ENCODE measurements around the gene PRDM2.

Gene PRDM2

DNA sequence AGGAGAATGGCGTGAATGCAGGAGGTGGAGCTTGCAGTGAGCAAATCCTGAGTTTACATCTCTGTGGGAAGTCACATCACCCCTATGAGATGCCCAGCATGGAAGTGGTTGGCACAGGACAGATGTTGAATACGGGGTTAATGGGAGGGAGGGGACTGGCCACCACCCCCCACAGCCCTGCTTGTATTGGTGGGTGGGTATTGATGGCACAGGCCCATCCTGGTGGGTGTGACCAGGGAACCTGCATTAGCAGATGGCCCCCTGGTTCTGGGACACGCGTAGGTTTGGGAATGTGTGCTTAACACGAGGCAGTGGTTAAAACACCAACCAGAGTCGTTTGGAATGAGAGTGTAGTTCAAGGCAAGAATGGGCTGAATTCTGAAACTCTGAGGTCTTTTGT lies 117.9 kb downstream of the PRDM2 start:
- TF ChIP-seq, protein P1, sequence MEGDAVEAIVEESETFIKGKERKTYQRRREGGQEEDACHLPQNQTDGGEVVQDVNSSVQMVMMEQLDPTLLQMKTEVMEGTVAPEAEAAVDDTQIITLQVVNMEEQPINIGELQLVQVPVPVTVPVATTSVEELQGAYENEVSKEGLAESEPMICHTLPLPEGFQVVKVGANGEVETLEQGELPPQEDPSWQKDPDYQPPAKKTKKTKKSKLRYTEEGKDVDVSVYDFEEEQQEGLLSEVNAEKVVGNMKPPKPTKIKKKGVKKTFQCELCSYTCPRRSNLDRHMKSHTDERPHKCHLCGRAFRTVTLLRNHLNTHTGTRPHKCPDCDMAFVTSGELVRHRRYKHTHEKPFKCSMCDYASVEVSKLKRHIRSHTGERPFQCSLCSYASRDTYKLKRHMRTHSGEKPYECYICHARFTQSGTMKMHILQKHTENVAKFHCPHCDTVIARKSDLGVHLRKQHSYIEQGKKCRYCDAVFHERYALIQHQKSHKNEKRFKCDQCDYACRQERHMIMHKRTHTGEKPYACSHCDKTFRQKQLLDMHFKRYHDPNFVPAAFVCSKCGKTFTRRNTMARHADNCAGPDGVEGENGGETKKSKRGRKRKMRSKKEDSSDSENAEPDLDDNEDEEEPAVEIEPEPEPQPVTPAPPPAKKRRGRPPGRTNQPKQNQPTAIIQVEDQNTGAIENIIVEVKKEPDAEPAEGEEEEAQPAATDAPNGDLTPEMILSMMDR (IDR thresholded peaks at IDR 0.05; ENCODE audit: extremely low read depth, missing control alignments), result no peak
- no peak for DNase-seq (ENCODE audit: low spot score)

DNA sequence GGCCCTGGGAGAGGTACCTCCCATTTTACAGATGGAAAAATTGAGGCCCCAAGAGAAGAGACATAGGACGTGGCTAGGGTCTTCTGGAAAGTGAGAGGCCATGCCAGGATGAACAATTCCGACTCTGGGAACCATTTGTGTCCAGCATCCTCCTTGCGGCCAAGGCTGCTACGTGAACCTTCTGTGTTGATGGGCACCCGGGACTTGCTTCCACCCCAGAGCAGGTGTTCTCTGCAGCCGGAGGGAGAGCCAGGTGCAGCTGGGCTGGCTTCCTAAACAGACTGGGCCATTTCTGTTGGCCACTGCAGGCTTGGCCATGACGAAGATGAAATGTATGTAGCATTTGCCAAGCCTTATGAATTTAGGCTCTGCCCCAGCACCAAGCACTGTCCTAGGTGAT lies 118.9 kb downstream of the PRDM2 start:
- TF ChIP-seq, protein P1 (IDR thresholded peaks at IDR 0.05; ENCODE audit: extremely low read depth, missing control alignments), result no peak
- no peak for DNase-seq (ENCODE audit: low spot score)

DNA sequence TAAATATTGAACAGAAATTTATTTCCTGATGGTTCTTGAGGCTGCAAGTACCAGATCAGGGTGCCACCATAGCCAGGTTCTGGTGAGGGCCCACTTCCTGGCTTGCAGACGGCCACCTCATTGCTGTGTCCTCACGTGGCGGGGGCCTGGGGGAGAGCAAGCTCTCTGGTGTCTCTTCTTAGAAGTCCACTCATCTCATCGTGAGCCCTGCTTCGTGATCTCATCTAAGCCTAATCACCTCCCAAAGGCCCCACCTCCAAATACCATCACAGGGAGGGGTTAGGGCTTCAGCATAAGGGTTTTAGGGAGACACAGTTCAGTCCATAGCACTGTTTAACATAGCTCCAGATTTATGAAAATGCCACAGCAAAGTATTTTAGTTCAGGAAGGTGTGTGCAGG lies 119.7 kb downstream of the PRDM2 start:
- DNase-seq (ENCODE audit: low spot score), result no peak
- TF ChIP-seq, protein P1 (IDR thresholded peaks at IDR 0.05; ENCODE audit: extremely low read depth, missing control alignments), result no peak

DNA sequence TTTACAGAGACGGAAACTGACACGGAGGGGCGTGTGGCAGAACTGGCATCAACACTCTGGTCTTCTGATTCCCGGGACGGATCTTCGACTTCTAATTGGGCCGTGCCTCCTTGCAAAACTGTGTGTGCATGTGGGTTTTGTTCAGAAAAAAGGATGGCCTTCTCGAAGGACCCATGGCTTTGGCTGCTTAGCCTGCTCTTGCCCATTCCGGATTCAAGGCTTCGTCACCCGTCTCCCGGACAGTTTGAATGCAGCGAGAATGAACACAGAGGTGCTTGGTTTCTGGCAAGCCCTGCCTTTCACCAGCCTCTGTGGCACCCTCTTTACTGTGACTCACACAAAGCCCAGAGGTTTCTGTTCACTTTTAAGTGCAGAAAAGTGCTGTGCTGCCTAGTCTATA lies 120.1 kb downstream of the PRDM2 start:
- no peak for DNase-seq (ENCODE audit: low spot score)
- TF ChIP-seq, protein P1 (IDR thresholded peaks at IDR 0.05; ENCODE audit: extremely low read depth, missing control alignments), result no peak

DNA sequence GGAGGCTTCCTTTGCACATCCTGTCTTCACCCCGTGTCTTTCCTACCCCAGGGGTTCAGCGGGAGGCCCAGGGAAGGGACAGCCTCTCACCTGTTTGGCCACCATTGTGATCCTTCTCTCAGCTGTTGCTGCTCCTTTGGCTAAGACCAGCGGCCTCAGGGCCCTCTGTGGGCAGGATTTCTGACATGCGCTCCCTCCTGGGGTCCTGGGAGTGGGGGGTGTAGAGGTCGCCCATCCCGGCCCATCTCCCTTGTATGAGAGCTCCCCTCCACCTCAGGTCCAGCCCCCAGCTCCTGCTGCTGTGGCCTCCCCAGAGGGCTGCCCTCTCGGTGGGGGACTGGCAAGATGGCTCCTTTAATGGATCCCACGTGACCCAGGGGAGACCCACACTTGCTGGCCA lies 120.5 kb downstream of the PRDM2 start:
- DNase-seq (ENCODE audit: low spot score), result no peak
- TF ChIP-seq, protein P1 (IDR thresholded peaks at IDR 0.05; ENCODE audit: extremely low read depth, missing control alignments), result no peak

DNA sequence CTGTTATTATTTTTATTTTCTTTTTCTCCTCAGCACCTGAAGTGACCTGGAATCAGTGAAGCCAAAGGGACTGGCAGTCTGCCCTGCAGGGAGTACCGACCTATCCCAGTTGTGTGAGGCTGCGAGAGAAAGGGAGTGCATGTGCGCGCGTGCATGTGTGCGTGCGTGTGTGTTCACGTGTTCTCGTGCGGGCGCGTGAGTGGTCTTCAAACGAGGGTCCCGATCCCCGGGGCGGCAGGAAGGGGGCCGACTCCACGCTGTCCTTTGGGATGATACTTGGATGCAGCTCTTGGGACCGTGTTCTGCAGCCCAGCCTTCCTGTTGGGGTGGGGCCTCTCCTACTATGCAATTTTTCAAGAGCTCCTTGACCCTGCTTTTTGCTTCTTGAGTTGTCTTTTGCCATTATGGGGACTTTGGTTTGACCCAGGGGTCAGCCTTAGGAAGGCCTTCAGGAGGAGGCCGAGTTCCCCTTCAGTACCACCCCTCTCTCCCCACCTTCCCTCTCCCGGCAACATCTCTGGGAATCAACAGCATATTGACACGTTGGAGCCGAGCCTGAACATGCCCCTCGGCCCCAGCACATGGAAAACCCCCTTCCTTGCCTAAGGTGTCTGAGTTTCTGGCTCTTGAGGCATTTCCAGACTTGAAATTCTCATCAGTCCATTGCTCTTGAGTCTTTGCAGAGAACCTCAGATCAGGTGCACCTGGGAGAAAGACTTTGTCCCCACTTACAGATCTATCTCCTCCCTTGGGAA lies 123.3 kb downstream of the PRDM2 start:
- TF ChIP-seq, protein P1 (IDR thresholded peaks at IDR 0.05; ENCODE audit: extremely low read depth, missing control alignments), result no peak
- no peak for DNase-seq (ENCODE audit: low spot score)

DNA sequence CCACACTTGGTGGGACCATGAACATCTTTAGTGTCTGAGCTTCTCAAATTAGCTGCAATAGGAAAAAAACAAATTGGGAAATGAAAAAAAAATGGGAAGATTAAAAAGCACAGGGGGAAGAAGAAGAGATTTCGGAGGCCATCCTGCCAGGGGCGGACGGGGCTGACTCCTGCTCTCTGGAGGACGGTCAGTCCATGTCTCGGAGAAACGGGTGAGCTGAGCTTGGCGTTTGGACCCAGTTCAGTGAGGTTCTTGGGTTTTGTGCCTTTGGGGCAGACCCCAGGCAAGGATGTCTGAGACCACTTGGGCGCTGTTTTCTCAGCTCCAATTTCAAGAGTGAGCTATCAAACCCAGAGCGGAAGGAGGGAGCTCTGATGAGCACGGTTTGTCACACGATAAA lies 123.9 kb downstream of the PRDM2 start:
- DNase-seq (ENCODE audit: low spot score), result no peak
- TF ChIP-seq, protein P1 (IDR thresholded peaks at IDR 0.05; ENCODE audit: extremely low read depth, missing control alignments), result no peak
